Esophagus muscularis mucosa (tissue), 4 donors: ENCODE measurements around the gene SGSM2. TPM values are rescaled to one million over a fixed set of nuclear protein-coding genes. Genes with fewer than 3 reads are reported as not detected.

Experiments used
- DNase-seq: peaks from one replicate; pipeline ENCODE4 v3.0.0-alpha.2; 2017; ENCODE audit errors: extremely low spot score
- H3K27ac ChIP-seq, 4 donors: fragments of 200-600 bp; sonication (generic); replicated peaks in 1 of 4; 1 replicate in 3 of 4; 2 replicates in 1 of 4; pipeline ENCODE4 v1.5.1; 2016 to 2019; ENCODE audit warnings: mild to moderate bottlenecking in 1 of 4
- H3K27me3 ChIP-seq, 4 donors: fragments of 200-600 bp; sonication (generic); one replicate each; pipeline versions ENCODE4 v1.5.1 to v1.6.0; 2016 to 2019
- H3K36me3 ChIP-seq, 4 donors: fragments of 200-600 bp; sonication (generic); one replicate each; pipeline ENCODE4 v1.5.1; 2016 to 2019
- H3K4me1 ChIP-seq, 4 donors: fragments of 200-600 bp; sonication (generic); one replicate each; pipeline ENCODE4 v1.5.1; 2016 to 2019
- H3K4me3 ChIP-seq, 4 donors: fragments of 200-600 bp; sonication (generic); 1 replicate in 2 of 4; 2 replicates in 2 of 4; pipeline ENCODE4 v1.5.1; 2016 to 2019; ENCODE audit warnings: mild to moderate bottlenecking in 4 of 4, moderate library complexity in 1 of 4
- H3K9me3 ChIP-seq, 4 donors: fragments of 200-600 bp; sonication (generic); 1 replicate in 3 of 4; 2 replicates in 1 of 4; pipeline ENCODE4 v1.5.1; 2016 to 2019
- CTCF ChIP-seq, 3 experiments: fragments of 200-600 bp in 2 of 3; fragments of 450-650 bp in 1 of 3; sonication (generic) in 2 of 3; IDR thresholded peaks; one replicate each; pipeline ENCODE4 v1.5.1; 2017 to 2019; ENCODE audit warnings: antibody characterized with exemption in 3 of 3, mild to moderate bottlenecking in 2 of 3, moderate library complexity in 1 of 3
- EP300 ChIP-seq: sonication (generic); formaldehyde crosslinking; IDR thresholded peaks from one replicate; pipeline ENCODE4 v1.6.1; 2017; ENCODE audit warnings: antibody characterized with exemption
- POLR2A ChIP-seq: fragments of 450-650 bp; IDR thresholded peaks from one replicate; pipeline ENCODE4 v1.6.1; 2017; ENCODE audit warnings: antibody characterized with exemption, moderate library complexity, mild to moderate bottlenecking, low read depth
- POLR2AphosphoS5 ChIP-seq, 2 donors: sonication (generic); formaldehyde crosslinking; IDR thresholded peaks; one replicate each; pipeline ENCODE4 v1.6.1; 2017; ENCODE audit warnings: antibody characterized with exemption in 2 of 2
- WGBS: methylation state at CpG from one replicate; pipeline ENCODE4 v1.1.5; 2018; 5-methylcytosine and 5-hydroxymethylcytosine counted together
- intact Hi-C: fragments of 100-400 bp; cut with DNase I; formaldehyde crosslinking; loops from one replicate; pipeline ENCODE4 v1.15.1; 2023
- total RNA-seq, 4 donors: library from RNA; depleted of rRNA; stranded (reverse); fragments of >200 nt; gene quantifications; one replicate each; pipeline versions ENCODE4 v1.1.0 to v1.2.1, GENCODE V29; 2016

The SGSM2 gene
- total RNA-seq, 4 donors from 2014 or later = 32.0 to 72.2 (median 37.8) TPM

GRCh38 chr17:2414446-2415064, 77.3 kb downstream of the SGSM2 start:
- DNase-seq = no peak
- Histone ChIP-seq H3K9me3 (no peaks in the 10 kb centered on the region), H3K27ac (no peak overlapping the region), H3K27me3 (no peaks in the 10 kb centered on the region), H3K4me3 (no peak overlapping the region), H3K36me3 (peaks cover 0 to 35% (median 11%) of the 10 kb centered on the region in 4 donors), H3K4me1 (peaks cover 17 to 49% (median 42%) of the 10 kb centered on the region in 4 donors)
- 95% methylated on average over 15 of the region's 22 CpGs for WGBS
- TF ChIP-seq CTCF (IDR thresholded peaks at IDR 0.05) (no peak), EP300 (no peak), POLR2AphosphoS5 (IDR thresholded peaks at IDR 0.05) (no peak), POLR2A (no peak)
- intact Hi-C loops = no loop called here

- no peak for DNase-seq
- 80% methylated on average over 9 of the region's 9 CpGs for WGBS
- no peak overlapping the region for H3K27ac ChIP-seq
- peaks cover 0 to 40% (median 16%) of the 10 kb centered on the region in 4 donors for H3K36me3 ChIP-seq
- H3K9me3 ChIP-seq = no peaks in the 10 kb centered on the region
- no peaks in the 10 kb centered on the region for H3K27me3 ChIP-seq
- peaks cover 17 to 53% (median 47%) of the 10 kb centered on the region in 4 donors for H3K4me1 ChIP-seq
- TF ChIP-seq CTCF (IDR thresholded peaks at IDR 0.05) (no peak), POLR2AphosphoS5 (IDR thresholded peaks at IDR 0.05) (no peak), POLR2A (no peak), EP300 (no peak)
- intact Hi-C loops = no loop called here
- no peak overlapping the region for H3K4me3 ChIP-seq
Observed at GRCh38 chr17:2415081-2415480, 77.8 kb downstream of the SGSM2 start.

- Histone ChIP-seq H3K9me3 (no peaks in the 10 kb centered on the region), H3K4me1 (peaks cover 17 to 58% (median 51%) of the 10 kb centered on the region in 4 donors), H3K36me3 (peaks cover 0 to 50% (median 22%) of the 10 kb centered on the region in 4 donors), H3K27me3 (no peaks in the 10 kb centered on the region), H3K4me3 (no peak overlapping the region), H3K27ac (peak overlapping the region; percentile 34 to 66 (median 56))
- intact Hi-C loops = loop anchor here (1.0 kb wide), 1 partner anchor 33 kb away; no protein-coding TSS in a partner anchor
- DNase-seq = peak; percentile 98
- TF ChIP-seq CTCF (IDR thresholded peaks at IDR 0.05) (peak; percentile 98 to 99 (median 99)), EP300 (no peak), POLR2A (no peak), POLR2AphosphoS5 (IDR thresholded peaks at IDR 0.05) (peak; percentile 61 to 75)
- WGBS = 22% methylated on average over 19 of the region's 19 CpGs
Observed at GRCh38 chr17:2416010-2416734, 78.9 kb downstream of the SGSM2 start.

GRCh38 chr17:2418572-2418971, 81.3 kb downstream of the SGSM2 start:
- no peak for TF ChIP-seq CTCF (IDR thresholded peaks at IDR 0.05)
- TF ChIP-seq POLR2AphosphoS5 (IDR thresholded peaks at IDR 0.05) = peak; percentile 44 to 59
- TF ChIP-seq POLR2A = no peak
- Histone ChIP-seq H3K4me1 (peaks cover 21 to 61% (median 51%) of the 10 kb centered on the region in 4 donors), H3K27ac (peak overlapping the region; percentile 74 to 84 (median 80)), H3K27me3 (no peaks in the 10 kb centered on the region), H3K9me3 (no peaks in the 10 kb centered on the region), H3K36me3 (peaks cover 0 to 57% (median 25%) of the 10 kb centered on the region in 4 donors), H3K4me3 (no peak overlapping the region)
- no peak for DNase-seq
- WGBS = 48% methylated on average over 7 of the region's 7 CpGs
- intact Hi-C loops = no loop called here
